Measurements from ENCODE around the gene MS4A8. TPM values are rescaled to one million over a fixed set of nuclear protein-coding genes. Genes with fewer than 3 reads are reported as not detected.

The MS4A8 gene
- total RNA-seq, 1 donor from 2014 or later, result not detected

- no peak for TF ChIP-seq CTCF (conservative IDR thresholded peaks at IDR 0.05; ENCODE audit: low read depth, low read length)
- no peak overlapping the region for H3K4me3 ChIP-seq (ENCODE audit: low read depth, low read length)
- DNase-seq (ENCODE audit: low read depth), result no peak
Measured at GRCh38 chr11:60743058-60743457, 43.6 kb downstream of the MS4A8 start.

- no peak for DNase-seq (ENCODE audit: low read depth)
- no peak overlapping the region for H3K4me3 ChIP-seq (ENCODE audit: low read depth, low read length)
- TF ChIP-seq CTCF (conservative IDR thresholded peaks at IDR 0.05; ENCODE audit: low read depth, low read length), result no peak
Measured at GRCh38 chr11:60744114-60744513, 44.7 kb downstream of the MS4A8 start.

- DNase-seq (ENCODE audit: low read depth), result no peak
- no peak for TF ChIP-seq CTCF (conservative IDR thresholded peaks at IDR 0.05; ENCODE audit: low read depth, low read length)
- H3K4me3 ChIP-seq (ENCODE audit: low read depth, low read length), result no peak overlapping the region
Measured at GRCh38 chr11:60747359-60747873, 48.0 kb downstream of the MS4A8 start.

- DNase-seq (ENCODE audit: low read depth), result no peak
- no peak for TF ChIP-seq CTCF (conservative IDR thresholded peaks at IDR 0.05; ENCODE audit: low read depth, low read length)
- H3K4me3 ChIP-seq (ENCODE audit: low read depth, low read length), result no peak overlapping the region
Measured at GRCh38 chr11:60748225-60748624, 48.8 kb downstream of the MS4A8 start.

- H3K4me3 ChIP-seq (ENCODE audit: low read depth, low read length), result no peak overlapping the region
- no peak for DNase-seq (ENCODE audit: low read depth)
- no peak for TF ChIP-seq CTCF (conservative IDR thresholded peaks at IDR 0.05; ENCODE audit: low read depth, low read length)
Measured at GRCh38 chr11:60748821-60749220, 49.4 kb downstream of the MS4A8 start.

- no peak for DNase-seq (ENCODE audit: low read depth)
- no peak for TF ChIP-seq CTCF (conservative IDR thresholded peaks at IDR 0.05; ENCODE audit: low read depth, low read length)
- no peak overlapping the region for H3K4me3 ChIP-seq (ENCODE audit: low read depth, low read length)
Measured at GRCh38 chr11:60750911-60751310, 51.5 kb downstream of the MS4A8 start.

GRCh38 chr11:60753309-60753708, 53.9 kb downstream of the MS4A8 start:
- no peak for TF ChIP-seq CTCF (conservative IDR thresholded peaks at IDR 0.05; ENCODE audit: low read depth, low read length)
- H3K4me3 ChIP-seq (ENCODE audit: low read depth, low read length), result no peak overlapping the region
- DNase-seq (ENCODE audit: low read depth), result no peak

Measured in epithelial cell of proximal tubule (primary cell).